NB4 (cell line): ENCODE measurements around the gene FAM107B.

ENCODE experiments used
- MAX ChIP-seq: IDR thresholded peaks from 2 replicates; pipeline ENCODE4 v1.6.1; 2011; ENCODE audit warnings: low read depth, low read length
- POLR2A ChIP-seq: IDR thresholded peaks from 2 replicates; pipeline ENCODE4 v1.6.1; 2011; ENCODE audit warnings: mild to moderate bottlenecking; ENCODE audit not compliant: insufficient read length; ENCODE audit errors: extremely low read depth
- TF ChIP-seq, protein P1 (sequence below): IDR thresholded peaks from one replicate; pipeline ENCODE4 v1.5.1; 2012; ENCODE audit warnings: low read depth, low read length

DNA sequence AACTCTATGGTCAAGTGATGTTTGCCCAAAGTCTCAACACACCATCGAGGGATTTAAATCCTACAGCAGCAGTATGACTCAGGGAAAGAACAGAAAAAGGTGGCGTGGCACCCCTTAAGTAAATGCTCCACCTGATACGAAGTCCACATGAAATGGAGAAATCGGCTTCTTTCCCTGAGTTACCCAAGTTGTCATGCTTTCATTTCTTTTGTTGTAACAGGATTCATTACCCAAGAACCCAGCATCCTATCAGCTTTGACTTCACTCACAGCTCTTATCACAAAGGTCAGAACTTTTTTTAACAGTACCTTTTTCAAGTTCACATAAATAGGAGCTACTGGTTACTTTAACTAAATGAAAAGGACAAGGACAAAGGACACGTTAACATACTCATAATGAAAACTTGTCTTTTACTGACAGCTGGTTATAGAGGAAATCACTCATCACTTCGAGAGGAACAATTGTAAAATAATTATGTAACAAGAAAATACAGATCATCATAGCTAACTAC is 224.2 kb downstream of the FAM107B start:
- TF ChIP-seq, protein P1, sequence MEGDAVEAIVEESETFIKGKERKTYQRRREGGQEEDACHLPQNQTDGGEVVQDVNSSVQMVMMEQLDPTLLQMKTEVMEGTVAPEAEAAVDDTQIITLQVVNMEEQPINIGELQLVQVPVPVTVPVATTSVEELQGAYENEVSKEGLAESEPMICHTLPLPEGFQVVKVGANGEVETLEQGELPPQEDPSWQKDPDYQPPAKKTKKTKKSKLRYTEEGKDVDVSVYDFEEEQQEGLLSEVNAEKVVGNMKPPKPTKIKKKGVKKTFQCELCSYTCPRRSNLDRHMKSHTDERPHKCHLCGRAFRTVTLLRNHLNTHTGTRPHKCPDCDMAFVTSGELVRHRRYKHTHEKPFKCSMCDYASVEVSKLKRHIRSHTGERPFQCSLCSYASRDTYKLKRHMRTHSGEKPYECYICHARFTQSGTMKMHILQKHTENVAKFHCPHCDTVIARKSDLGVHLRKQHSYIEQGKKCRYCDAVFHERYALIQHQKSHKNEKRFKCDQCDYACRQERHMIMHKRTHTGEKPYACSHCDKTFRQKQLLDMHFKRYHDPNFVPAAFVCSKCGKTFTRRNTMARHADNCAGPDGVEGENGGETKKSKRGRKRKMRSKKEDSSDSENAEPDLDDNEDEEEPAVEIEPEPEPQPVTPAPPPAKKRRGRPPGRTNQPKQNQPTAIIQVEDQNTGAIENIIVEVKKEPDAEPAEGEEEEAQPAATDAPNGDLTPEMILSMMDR, result no peak
- no peak for TF ChIP-seq MAX
- TF ChIP-seq POLR2A, result no peak
